Duodenal mucosa (tissue), 2 donors: ENCODE data around the gene MSANTD2.

ENCODE experiments used
- H3K27ac ChIP-seq: one replicate; pipeline ENCODE4 v1.7.0; 2013; ENCODE audit warnings: low read depth, low read length
- H3K27me3 ChIP-seq, 2 donors: one replicate each; pipeline ENCODE4 v1.7.0; 2013; ENCODE audit warnings: low read length in 2 of 2, control low read depth in 1 of 2; ENCODE audit not compliant: insufficient read depth in 2 of 2, control insufficient read depth in 1 of 2
- H3K36me3 ChIP-seq, 2 donors: one replicate each; pipeline ENCODE4 v1.7.0; 2013; ENCODE audit warnings: low read length in 2 of 2, control low read depth in 1 of 2; ENCODE audit not compliant: insufficient read depth in 2 of 2, control insufficient read depth in 1 of 2
- H3K4me1 ChIP-seq, 2 donors: one replicate each; pipeline ENCODE4 v1.7.0; 2013; ENCODE audit warnings: low read length in 2 of 2, control low read depth in 1 of 2; ENCODE audit not compliant: insufficient read depth in 2 of 2, control insufficient read depth in 1 of 2
- H3K4me3 ChIP-seq, 2 donors: one replicate each; pipeline ENCODE4 v1.7.0; 2013; ENCODE audit warnings: low read length in 2 of 2, low read depth in 1 of 2
- H3K9ac ChIP-seq, 2 donors: one replicate each; pipeline ENCODE4 v1.7.0; 2013; ENCODE audit warnings: low read length in 2 of 2, low read depth in 1 of 2
- H3K9me3 ChIP-seq, 2 donors: one replicate each; pipeline ENCODE4 v1.7.0; 2013; ENCODE audit warnings: low read length in 2 of 2, control low read depth in 1 of 2; ENCODE audit not compliant: control insufficient read depth in 1 of 2

MSANTD2 gene

GRCh38 chr11:124724979-124725718, 75.1 kb downstream of the MSANTD2 start:
- peaks cover 10 to 11% of the 10 kb centered on the region in 2 donors for H3K4me1 ChIP-seq
- no peaks in the 10 kb centered on the region for H3K9me3 ChIP-seq
- H3K9ac ChIP-seq: no peak overlapping the region
- H3K4me3 ChIP-seq: peak overlapping the region; percentile 13 to 53
- H3K27ac ChIP-seq: no peak overlapping the region
- H3K36me3 ChIP-seq: no peaks in the 10 kb centered on the region
- H3K27me3 ChIP-seq: peaks cover 1 to 21% of the 10 kb centered on the region in 2 donors

GRCh38 chr11:124722176-124722575, 78.0 kb downstream of the MSANTD2 start:
- no peak overlapping the region for H3K4me3 ChIP-seq
- H3K27me3 ChIP-seq: peaks cover 28 to 50% of the 10 kb centered on the region in 2 donors
- H3K4me1 ChIP-seq: peaks cover 19 to 26% of the 10 kb centered on the region in 2 donors
- H3K27ac ChIP-seq: no peak overlapping the region
- no peaks in the 10 kb centered on the region for H3K9me3 ChIP-seq
- no peak overlapping the region for H3K9ac ChIP-seq
- H3K36me3 ChIP-seq: no peaks in the 10 kb centered on the region

- Histone ChIP-seq H3K27me3 (peaks cover 33 to 57% of the 10 kb centered on the region in 2 donors), H3K9me3 (no peaks in the 10 kb centered on the region), H3K27ac (no peak overlapping the region), H3K4me3 (no peak overlapping the region), H3K9ac (no peak overlapping the region), H3K4me1 (peaks cover 8 to 15% of the 10 kb centered on the region in 2 donors), H3K36me3 (no peaks in the 10 kb centered on the region)
These were observed 80.7 kb downstream of the MSANTD2 start for GRCh38 chr11:124719534-124719933.

DNA sequence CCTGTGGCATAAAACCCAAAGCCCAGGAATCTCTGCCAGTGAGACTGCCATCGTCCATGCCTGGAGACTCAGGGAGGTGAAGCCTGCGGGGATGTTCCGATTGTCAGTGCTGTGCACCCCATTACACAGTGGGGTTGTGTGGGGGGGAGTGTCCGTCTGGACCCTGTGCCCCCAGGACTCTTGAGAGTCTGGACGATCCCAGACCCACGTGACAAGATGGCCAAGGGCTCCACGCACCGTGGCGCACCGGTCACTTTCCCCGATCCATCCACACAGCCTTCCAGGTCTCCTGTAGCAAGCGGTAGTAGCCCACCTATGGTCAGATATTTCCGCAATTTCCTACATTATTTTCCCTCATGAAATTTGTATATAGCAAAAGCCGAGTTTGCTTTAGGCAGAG, 81.4 kb downstream of the MSANTD2 start:
- H3K4me1 ChIP-seq: peaks cover 8 to 15% of the 10 kb centered on the region in 2 donors
- H3K27ac ChIP-seq: no peak overlapping the region
- H3K9me3 ChIP-seq: no peaks in the 10 kb centered on the region
- H3K27me3 ChIP-seq: peaks cover 33 to 57% of the 10 kb centered on the region in 2 donors
- H3K4me3 ChIP-seq: no peak overlapping the region
- no peaks in the 10 kb centered on the region for H3K36me3 ChIP-seq
- no peak overlapping the region for H3K9ac ChIP-seq

GRCh38 chr11:124717786-124718651, 82.2 kb downstream of the MSANTD2 start:
- no peaks in the 10 kb centered on the region for H3K36me3 ChIP-seq
- H3K27ac ChIP-seq: no peak overlapping the region
- H3K27me3 ChIP-seq: peaks cover 33 to 57% of the 10 kb centered on the region in 2 donors
- peaks cover 8 to 15% of the 10 kb centered on the region in 2 donors for H3K4me1 ChIP-seq
- H3K4me3 ChIP-seq: peak overlapping the region; percentile 55 to 59
- H3K9ac ChIP-seq: peak overlapping the region in 1 of 2 donors; percentile 20
- no peaks in the 10 kb centered on the region for H3K9me3 ChIP-seq

DNA sequence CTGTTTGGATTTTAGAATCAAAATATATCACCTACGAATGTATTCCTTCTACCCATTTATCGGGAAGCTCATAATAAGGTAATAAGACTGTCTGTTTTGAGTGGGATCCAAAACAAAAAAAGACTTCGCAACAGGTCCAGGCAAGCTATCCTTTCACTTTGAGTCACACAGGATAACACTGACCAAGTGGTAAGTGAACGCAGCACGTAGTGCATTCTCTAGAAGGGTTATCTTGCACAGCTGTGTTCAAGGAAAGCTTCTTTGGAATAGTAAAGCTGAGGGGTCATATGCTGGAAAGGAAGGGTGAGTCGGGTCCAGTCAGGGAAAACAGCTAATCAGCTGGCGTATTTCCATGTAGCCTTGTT, 82.8 kb downstream of the MSANTD2 start:
- no peaks in the 10 kb centered on the region for H3K36me3 ChIP-seq
- H3K9ac ChIP-seq: peak overlapping the region in 1 of 2 donors; percentile 20
- peaks cover 8 to 15% of the 10 kb centered on the region in 2 donors for H3K4me1 ChIP-seq
- peak overlapping the region; percentile 55 to 59 for H3K4me3 ChIP-seq
- no peak overlapping the region for H3K27ac ChIP-seq
- peaks cover 33 to 57% of the 10 kb centered on the region in 2 donors for H3K27me3 ChIP-seq
- H3K9me3 ChIP-seq: no peaks in the 10 kb centered on the region

- H3K27ac ChIP-seq: no peak overlapping the region
- H3K4me1 ChIP-seq: peaks cover 8 to 15% of the 10 kb centered on the region in 2 donors
- no peaks in the 10 kb centered on the region for H3K9me3 ChIP-seq
- no peak overlapping the region for H3K9ac ChIP-seq
- no peaks in the 10 kb centered on the region for H3K36me3 ChIP-seq
- H3K4me3 ChIP-seq: no peak overlapping the region
- H3K27me3 ChIP-seq: peaks cover 33 to 56% of the 10 kb centered on the region in 2 donors
These were observed 83.6 kb downstream of the MSANTD2 start for GRCh38 chr11:124716591-124716990.
